GM12873 (cell line): Measurements from ENCODE around the gene PRRT4.

Experiments used
- TF ChIP-seq, protein P1 (sequence below): IDR thresholded peaks from 2 replicates; pipeline ENCODE4 v1.5.1; 2012; ENCODE audit warnings: low read depth, mild to moderate bottlenecking, moderate library complexity, low read length, control low read depth; ENCODE audit not compliant: insufficient read depth; ENCODE audit errors: missing control alignments

The PRRT4 gene

GRCh38 chr7:128387216-128388144, 26.0 kb upstream of the PRRT4 start:
- TF ChIP-seq, protein P1, sequence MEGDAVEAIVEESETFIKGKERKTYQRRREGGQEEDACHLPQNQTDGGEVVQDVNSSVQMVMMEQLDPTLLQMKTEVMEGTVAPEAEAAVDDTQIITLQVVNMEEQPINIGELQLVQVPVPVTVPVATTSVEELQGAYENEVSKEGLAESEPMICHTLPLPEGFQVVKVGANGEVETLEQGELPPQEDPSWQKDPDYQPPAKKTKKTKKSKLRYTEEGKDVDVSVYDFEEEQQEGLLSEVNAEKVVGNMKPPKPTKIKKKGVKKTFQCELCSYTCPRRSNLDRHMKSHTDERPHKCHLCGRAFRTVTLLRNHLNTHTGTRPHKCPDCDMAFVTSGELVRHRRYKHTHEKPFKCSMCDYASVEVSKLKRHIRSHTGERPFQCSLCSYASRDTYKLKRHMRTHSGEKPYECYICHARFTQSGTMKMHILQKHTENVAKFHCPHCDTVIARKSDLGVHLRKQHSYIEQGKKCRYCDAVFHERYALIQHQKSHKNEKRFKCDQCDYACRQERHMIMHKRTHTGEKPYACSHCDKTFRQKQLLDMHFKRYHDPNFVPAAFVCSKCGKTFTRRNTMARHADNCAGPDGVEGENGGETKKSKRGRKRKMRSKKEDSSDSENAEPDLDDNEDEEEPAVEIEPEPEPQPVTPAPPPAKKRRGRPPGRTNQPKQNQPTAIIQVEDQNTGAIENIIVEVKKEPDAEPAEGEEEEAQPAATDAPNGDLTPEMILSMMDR = peak; percentile 94

- TF ChIP-seq, protein P1 = no peak
Observed at GRCh38 chr7:128385988-128386925, 24.8 kb upstream of the PRRT4 start.

DNA sequence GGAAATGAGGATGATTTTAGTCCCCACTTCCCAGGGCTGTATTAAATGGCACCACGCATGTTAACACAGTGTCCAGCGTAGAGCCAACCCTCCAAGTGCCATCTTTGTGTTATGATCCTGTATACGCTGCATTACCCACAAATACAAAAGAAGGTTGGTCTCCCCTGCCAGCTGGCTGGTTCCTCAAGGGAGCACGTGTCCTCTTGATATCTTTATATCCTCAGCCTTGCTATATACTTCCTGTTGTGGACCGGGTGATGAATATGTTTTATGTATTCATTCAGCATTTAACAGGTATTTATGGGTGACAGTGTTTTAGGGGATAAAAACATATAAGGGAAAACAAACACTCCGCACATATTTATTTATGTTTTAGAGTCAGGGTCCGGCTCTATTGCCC, 23.2 kb upstream of the PRRT4 start:
- TF ChIP-seq, protein P1 = no peak

GRCh38 chr7:128383776-128384175, 22.3 kb upstream of the PRRT4 start:
- TF ChIP-seq, protein P1 = no peak

- TF ChIP-seq, protein P1 = peak; percentile 74
Observed at GRCh38 chr7:128381161-128381821, 19.8 kb upstream of the PRRT4 start.

- TF ChIP-seq, protein P1 = no peak
Observed at GRCh38 chr7:128380483-128381106, 19.1 kb upstream of the PRRT4 start.
